GM19467 (cell line): ENCODE data around the gene USH1C.

Experiments used
- ATAC-seq: cut with Tn5 transposase; IDR thresholded peaks from one replicate; pipeline ENCODE4 v1.9.1; 2021; ENCODE audit warnings: mild to moderate bottlenecking, moderate library complexity; ENCODE audit not compliant: unreplicated experiment

USH1C gene

GRCh38 chr11:17571431-17572358 is 27.5 kb upstream of the USH1C start:
- no peak for ATAC-seq

GRCh38 chr11:17570034-17570433 is 25.8 kb upstream of the USH1C start:
- ATAC-seq: no peak

GRCh38 chr11:17568944-17569343 is 24.7 kb upstream of the USH1C start:
- ATAC-seq: no peak

- ATAC-seq: no peak
Observed at GRCh38 chr11:17564687-17565042, 20.4 kb upstream of the USH1C start.

GRCh38 chr11:17563961-17564686 is 19.9 kb upstream of the USH1C start:
- ATAC-seq: no peak

- no peak for ATAC-seq
Observed at GRCh38 chr11:17563231-17563646, 19.0 kb upstream of the USH1C start.

- no peak for ATAC-seq
Observed at GRCh38 chr11:17561526-17561925, 17.3 kb upstream of the USH1C start.

GRCh38 chr11:17561111-17561415 is 16.8 kb upstream of the USH1C start:
- no peak for ATAC-seq

- ATAC-seq: no peak
Observed at GRCh38 chr11:17560281-17561110, 16.3 kb upstream of the USH1C start.

GRCh38 chr11:17559341-17560087 is 15.3 kb upstream of the USH1C start:
- no peak for ATAC-seq

- no peak for ATAC-seq
Observed at GRCh38 chr11:17558916-17559315, 14.7 kb upstream of the USH1C start.

GRCh38 chr11:17558025-17558780 is 14.0 kb upstream of the USH1C start:
- no peak for ATAC-seq

GRCh38 chr11:17556999-17557398 is 12.8 kb upstream of the USH1C start:
- ATAC-seq: no peak

- ATAC-seq: no peak
Observed at GRCh38 chr11:17554487-17554886, 10.3 kb upstream of the USH1C start.

GRCh38 chr11:17553249-17553546 is 9.0 kb upstream of the USH1C start:
- no peak for ATAC-seq

GRCh38 chr11:17552392-17553248 is 8.4 kb upstream of the USH1C start:
- no peak for ATAC-seq

GRCh38 chr11:17552041-17552355 is 7.8 kb upstream of the USH1C start:
- no peak for ATAC-seq

GRCh38 chr11:17551347-17552040 is 7.3 kb upstream of the USH1C start:
- ATAC-seq: no peak
